Left ventricle myocardium inferior (tissue), 1 donor: Measurements from ENCODE around the gene TBX15. TPM values are rescaled to one million over a fixed set of nuclear protein-coding genes. Genes with fewer than 3 reads are reported as not detected.

Experiments
- DNase-seq: peaks from one replicate; pipeline ENCODE4 v3.0.0-alpha.2; 2020
- H3K27ac ChIP-seq: fragments of 200-600 bp; replicated peaks from 2 replicates; pipeline ENCODE4 v1.8.0; 2021
- H3K27me3 ChIP-seq: fragments of 200-600 bp; 2 replicates; pipeline ENCODE4 v1.8.0; 2021; ENCODE audit warnings: low read depth
- H3K36me3 ChIP-seq: fragments of 200-600 bp; 2 replicates; pipeline ENCODE4 v1.8.0; 2021
- H3K4me1 ChIP-seq: fragments of 200-600 bp; 2 replicates; pipeline ENCODE4 v1.8.0; 2021
- H3K4me3 ChIP-seq: fragments of 200-600 bp; 2 replicates; pipeline ENCODE4 v1.8.0; 2021; ENCODE audit warnings: mild to moderate bottlenecking, moderate library complexity
- H3K9me3 ChIP-seq: fragments of 200-600 bp; replicated peaks from 2 replicates; pipeline ENCODE4 v1.8.0; 2021
- CTCF ChIP-seq: fragments of 200-600 bp; IDR thresholded peaks from 2 replicates; pipeline ENCODE4 v1.8.0; 2021; ENCODE audit warnings: antibody characterized with exemption, mild to moderate bottlenecking, borderline replicate concordance
- intact Hi-C: fragments of 100-400 bp; cut with micrococcal nuclease; formaldehyde crosslinking; loops from one replicate; pipeline ENCODE4 v1.11.0; 2022
- total RNA-seq: library from RNA; stranded (reverse); fragmentation: NEBNext Ultra II Directional; extraction: Animal tissue kit (Norgen Biotek cat#: 25700); gene quantifications from one replicate; pipeline ENCODE4 v1.2.1, GENCODE V29; 2021
- donor health status: DM: no; HTN: yes; CAD: no; lungs with severe emphysema.

The TBX15 gene
- total RNA-seq, 1 donor from 2014 or later = 0.63 TPM

- no peaks in the 10 kb centered on the region for H3K36me3 ChIP-seq
- H3K4me3 ChIP-seq = no peak overlapping the region
- H3K4me1 ChIP-seq = no peaks in the 10 kb centered on the region
- no peak for DNase-seq
- no peaks in the 10 kb centered on the region for H3K9me3 ChIP-seq
- no peaks in the 10 kb centered on the region for H3K27me3 ChIP-seq
- TF ChIP-seq CTCF = no peak
- no peak overlapping the region for H3K27ac ChIP-seq
- intact Hi-C loops = no loop called here
These were observed 54.9 kb downstream of the TBX15 start for GRCh38 chr1:118933051-118933781.

- Histone ChIP-seq H3K4me1 (no peaks in the 10 kb centered on the region), H3K36me3 (no peaks in the 10 kb centered on the region), H3K4me3 (no peak overlapping the region), H3K27ac (no peak overlapping the region), H3K27me3 (no peaks in the 10 kb centered on the region), H3K9me3 (no peaks in the 10 kb centered on the region)
- intact Hi-C loops = no loop called here
- DNase-seq = no peak
- no peak for TF ChIP-seq CTCF
These were observed 56.3 kb downstream of the TBX15 start for GRCh38 chr1:118931876-118932275.

GRCh38 chr1:118928739-118929554, 59.2 kb downstream of the TBX15 start:
- Histone ChIP-seq H3K36me3 (no peaks in the 10 kb centered on the region), H3K4me1 (no peaks in the 10 kb centered on the region), H3K4me3 (no peak overlapping the region), H3K27me3 (peaks cover 11% of the 10 kb centered on the region), H3K27ac (no peak overlapping the region), H3K9me3 (no peaks in the 10 kb centered on the region)
- DNase-seq = no peak
- intact Hi-C loops = no loop called here
- TF ChIP-seq CTCF = no peak

- Histone ChIP-seq H3K9me3 (no peaks in the 10 kb centered on the region), H3K27ac (no peak overlapping the region), H3K4me1 (no peaks in the 10 kb centered on the region), H3K27me3 (peaks cover 11% of the 10 kb centered on the region), H3K36me3 (no peaks in the 10 kb centered on the region), H3K4me3 (no peak overlapping the region)
- DNase-seq = no peak
- intact Hi-C loops = no loop called here
- TF ChIP-seq CTCF = no peak
These were observed 60.5 kb downstream of the TBX15 start for GRCh38 chr1:118927427-118928187.

- Histone ChIP-seq H3K9me3 (no peaks in the 10 kb centered on the region), H3K27me3 (peaks cover 11% of the 10 kb centered on the region), H3K27ac (no peak overlapping the region), H3K36me3 (no peaks in the 10 kb centered on the region), H3K4me3 (no peak overlapping the region), H3K4me1 (no peaks in the 10 kb centered on the region)
- TF ChIP-seq CTCF = no peak
- intact Hi-C loops = no loop called here
- DNase-seq = no peak
These were observed 61.9 kb downstream of the TBX15 start for GRCh38 chr1:118926261-118926660.
